Thyroid gland (tissue), 4 donors: ENCODE results near the gene CDHR3. TPM values are rescaled to one million over a fixed set of nuclear protein-coding genes. Genes with fewer than 3 reads are reported as not detected.
"Not testable (repeated sequence)": the region's sequence is repeated elsewhere in the genome, so short reads cannot be mapped to it uniquely, and the experiment has no call there.

Experiments used
- DNase-seq, 2 donors: peaks; one replicate each; pipeline ENCODE4 v3.0.0-alpha.2; 2019
- H3K27ac ChIP-seq, 3 donors: fragments of 200-600 bp; sonication (generic); 1 replicate in 2 of 3; 2 replicates in 1 of 3; pipeline ENCODE4 v1.5.1; 2016 to 2019; ENCODE audit warnings: mild to moderate bottlenecking in 1 of 3, moderate library complexity in 1 of 3
- H3K27me3 ChIP-seq: fragments of 200-600 bp; sonication (generic); one replicate; pipeline ENCODE4 v1.5.1; 2019
- H3K36me3 ChIP-seq, 2 donors: fragments of 200-600 bp; sonication (generic); one replicate each; pipeline ENCODE4 v1.5.1; 2016 to 2019
- H3K4me1 ChIP-seq, 2 donors: fragments of 200-600 bp; sonication (generic); one replicate each; pipeline ENCODE4 v1.5.1; 2017 to 2019
- H3K4me3 ChIP-seq, 3 donors: fragments of 200-600 bp; sonication (generic); replicated peaks in 1 of 3; 1 replicate in 2 of 3; 2 replicates in 1 of 3; pipeline ENCODE4 v1.5.1; 2016; ENCODE audit warnings: mild to moderate bottlenecking in 1 of 3
- H3K9me3 ChIP-seq: fragments of 200-600 bp; sonication (generic); one replicate; pipeline ENCODE4 v1.5.1; 2017
- POLR2A ChIP-seq, 2 donors: fragments of 450-650 bp; IDR thresholded peaks; one replicate each; pipeline ENCODE4 v1.6.1; 2017; ENCODE audit warnings: antibody characterized with exemption in 2 of 2, mild to moderate bottlenecking in 2 of 2, moderate library complexity in 1 of 2
- WGBS, 2 donors: methylation state at CpG; one replicate each; pipeline ENCODE4 v1.1.5; 2017; 5-methylcytosine and 5-hydroxymethylcytosine counted together
- intact Hi-C: fragments of 100-400 bp; cut with DNase I; formaldehyde crosslinking; loops from one replicate; pipeline ENCODE4 v1.15.1; 2023
- total RNA-seq, 4 donors: library from RNA; depleted of rRNA; stranded (reverse); fragments of >200 nt; gene quantifications; one replicate each; pipeline ENCODE4 v1.2.3, GENCODE V29; 2016
- TF ChIP-seq, protein P1 (sequence below), 6 experiments: fragments of 200-600 bp in 3 of 6; fragments of 450-650 bp in 3 of 6; sonication (generic) in 3 of 6; IDR thresholded peaks; one replicate each; pipeline ENCODE4 v1.5.1; 2016 to 2019; ENCODE audit warnings: antibody characterized with exemption in 6 of 6, mild to moderate bottlenecking in 2 of 6, inconsistent platforms in 1 of 6, moderate library complexity in 1 of 6

Gene CDHR3
- total RNA-seq, 4 donors from 2014 or later: 5.8 to 8.6 (median 7.3) TPM

DNA sequence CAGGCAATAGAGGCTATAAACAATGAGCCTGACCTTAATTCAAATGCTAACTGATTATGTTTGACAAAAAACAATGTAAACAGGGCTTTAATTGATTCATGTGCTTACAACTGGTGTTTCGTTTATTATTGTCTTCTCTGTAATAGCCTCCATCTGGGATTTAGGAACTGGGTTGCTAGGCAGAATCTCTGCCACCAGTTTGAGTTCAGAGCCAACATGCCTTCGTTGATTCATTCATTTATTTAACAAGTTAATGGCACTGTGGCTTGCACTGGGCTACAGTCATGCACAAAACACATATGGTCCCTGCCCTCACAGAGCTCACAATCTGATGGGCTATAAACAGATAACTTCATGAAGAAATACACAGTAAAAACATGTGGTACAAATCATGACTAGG, 19.6 kb upstream of the CDHR3 start:
- 92 to 93% methylated on average over 2 of the region's 2 CpGs for WGBS, 2 donors
- intact Hi-C loops: loop anchor here (5.0 to 10.0 kb wide), 2 partner anchors 34 to 221 kb away; no protein-coding TSS in a partner anchor
- TF ChIP-seq, protein P1, sequence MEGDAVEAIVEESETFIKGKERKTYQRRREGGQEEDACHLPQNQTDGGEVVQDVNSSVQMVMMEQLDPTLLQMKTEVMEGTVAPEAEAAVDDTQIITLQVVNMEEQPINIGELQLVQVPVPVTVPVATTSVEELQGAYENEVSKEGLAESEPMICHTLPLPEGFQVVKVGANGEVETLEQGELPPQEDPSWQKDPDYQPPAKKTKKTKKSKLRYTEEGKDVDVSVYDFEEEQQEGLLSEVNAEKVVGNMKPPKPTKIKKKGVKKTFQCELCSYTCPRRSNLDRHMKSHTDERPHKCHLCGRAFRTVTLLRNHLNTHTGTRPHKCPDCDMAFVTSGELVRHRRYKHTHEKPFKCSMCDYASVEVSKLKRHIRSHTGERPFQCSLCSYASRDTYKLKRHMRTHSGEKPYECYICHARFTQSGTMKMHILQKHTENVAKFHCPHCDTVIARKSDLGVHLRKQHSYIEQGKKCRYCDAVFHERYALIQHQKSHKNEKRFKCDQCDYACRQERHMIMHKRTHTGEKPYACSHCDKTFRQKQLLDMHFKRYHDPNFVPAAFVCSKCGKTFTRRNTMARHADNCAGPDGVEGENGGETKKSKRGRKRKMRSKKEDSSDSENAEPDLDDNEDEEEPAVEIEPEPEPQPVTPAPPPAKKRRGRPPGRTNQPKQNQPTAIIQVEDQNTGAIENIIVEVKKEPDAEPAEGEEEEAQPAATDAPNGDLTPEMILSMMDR (IDR thresholded peaks at IDR 0.05): no peak
- TF ChIP-seq POLR2A (IDR thresholded peaks at IDR 0.05): no peak
- DNase-seq: no peak
- no peaks in the 10 kb centered on the region for H3K9me3 ChIP-seq
- H3K36me3 ChIP-seq: no peaks in the 10 kb centered on the region
- no peak overlapping the region for H3K27ac ChIP-seq
- peaks cover 6 to 10% of the 10 kb centered on the region in 2 donors for H3K4me1 ChIP-seq
- no peaks in the 10 kb centered on the region for H3K27me3 ChIP-seq
- H3K4me3 ChIP-seq: no peak overlapping the region

DNA sequence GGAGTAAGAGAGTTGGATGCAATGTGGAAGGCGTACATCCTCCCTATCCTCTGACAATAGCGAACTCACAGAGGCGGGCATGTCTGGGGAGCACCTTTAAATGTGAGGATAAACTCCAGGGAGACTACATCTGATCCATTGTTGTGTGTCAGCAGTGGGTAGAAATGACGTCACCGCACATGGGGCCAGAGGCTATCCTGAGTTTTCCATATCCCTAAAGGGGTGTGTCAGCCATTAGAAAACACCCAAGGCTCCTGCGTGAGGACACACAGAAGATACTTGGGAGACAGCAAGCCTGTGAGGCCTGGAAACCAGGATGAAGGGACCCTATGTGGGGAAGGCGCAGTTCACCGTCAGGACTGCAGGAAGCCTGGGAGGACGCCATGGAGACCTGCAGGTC, 17.2 kb upstream of the CDHR3 start:
- 93% methylated on average over 9 of the region's 9 CpGs for WGBS, 2 donors
- Histone ChIP-seq H3K9me3 (no peaks in the 10 kb centered on the region), H3K4me1 (no peaks in the 10 kb centered on the region), H3K27me3 (no peaks in the 10 kb centered on the region), H3K36me3 (no peaks in the 10 kb centered on the region), H3K27ac (no peak overlapping the region), H3K4me3 (no peak overlapping the region)
- DNase-seq: no peak
- TF ChIP-seq POLR2A (IDR thresholded peaks at IDR 0.05): no peak
- TF ChIP-seq, protein P1 (IDR thresholded peaks at IDR 0.05): no peak
- intact Hi-C loops: loop anchor here (10.0 kb wide), 1 partner anchor 219 kb away; no protein-coding TSS in a partner anchor

DNA sequence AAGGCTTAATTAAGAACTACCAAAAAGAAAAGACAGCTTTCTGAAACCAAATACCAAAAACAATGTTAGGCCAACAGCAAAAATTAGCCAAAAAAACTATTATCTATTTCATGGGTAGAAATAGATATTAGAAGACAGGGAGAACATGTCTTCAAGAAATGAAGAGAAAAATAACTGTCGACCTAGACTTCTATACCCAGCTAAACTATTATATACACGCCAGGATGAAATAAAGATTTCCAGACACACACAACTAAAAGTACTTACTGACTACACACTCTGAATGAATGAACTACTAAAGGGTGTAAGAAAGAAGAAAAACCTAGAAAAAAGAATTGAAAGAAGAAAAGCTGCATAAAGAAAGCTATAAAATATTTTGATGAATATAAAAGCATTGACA, 11.5 kb upstream of the CDHR3 start:
- intact Hi-C loops: no loop called here
- Histone ChIP-seq H3K27ac (no peak overlapping the region), H3K9me3 (no peaks in the 10 kb centered on the region), H3K27me3 (no peaks in the 10 kb centered on the region), H3K4me3 (no peak overlapping the region), H3K36me3 (no peaks in the 10 kb centered on the region), H3K4me1 (no peaks in the 10 kb centered on the region)
- WGBS, 2 donors: 95 to 96% methylated on average over 2 of the region's 2 CpGs
- no peak for TF ChIP-seq POLR2A (IDR thresholded peaks at IDR 0.05)
- TF ChIP-seq, protein P1 (IDR thresholded peaks at IDR 0.05): no peak
- no peak for DNase-seq

DNA sequence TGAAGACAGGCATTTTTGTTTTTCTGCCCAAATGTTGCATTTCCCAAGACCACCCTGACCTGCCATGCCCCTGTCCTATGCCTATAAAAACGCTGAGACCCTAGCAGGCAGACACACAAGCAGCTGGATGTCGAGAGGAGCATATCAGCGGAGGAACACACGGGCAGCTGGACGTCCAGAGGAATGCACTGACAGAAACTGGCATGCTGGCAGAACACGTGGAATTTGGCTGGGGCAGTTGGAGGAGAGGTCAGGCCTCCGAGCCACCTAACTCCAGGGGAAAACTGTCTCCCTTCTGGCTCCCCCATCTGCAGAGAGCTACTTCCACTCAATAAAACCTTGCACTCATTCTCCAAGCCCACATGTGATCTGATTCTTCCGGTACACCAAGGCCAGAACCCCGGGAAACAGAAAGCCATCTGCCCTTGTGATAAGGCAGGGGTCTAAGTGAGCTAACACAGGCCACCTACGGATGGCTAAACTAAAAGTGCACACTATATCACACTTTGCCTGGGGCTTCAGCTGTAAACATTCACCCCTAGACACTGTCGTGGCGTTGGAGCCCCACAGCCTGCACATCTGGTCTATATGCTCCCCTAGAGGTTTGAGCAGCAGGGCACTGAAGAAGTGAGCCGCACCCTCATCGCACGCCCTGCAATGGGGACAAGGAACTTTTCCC, 10.0 kb upstream of the CDHR3 start:
- H3K4me1 ChIP-seq: no peaks in the 10 kb centered on the region
- no peaks in the 10 kb centered on the region for H3K27me3 ChIP-seq
- no peak overlapping the region for H3K4me3 ChIP-seq
- H3K36me3 ChIP-seq: no peaks in the 10 kb centered on the region
- 83 to 85% methylated on average over 15 of the region's 15 CpGs for WGBS, 2 donors
- no peak overlapping the region for H3K27ac ChIP-seq
- intact Hi-C loops: no loop called here
- no peaks in the 10 kb centered on the region for H3K9me3 ChIP-seq
- no peak for TF ChIP-seq POLR2A (IDR thresholded peaks at IDR 0.05)
- TF ChIP-seq, protein P1 (IDR thresholded peaks at IDR 0.05): no peak
- no peak for DNase-seq

DNA sequence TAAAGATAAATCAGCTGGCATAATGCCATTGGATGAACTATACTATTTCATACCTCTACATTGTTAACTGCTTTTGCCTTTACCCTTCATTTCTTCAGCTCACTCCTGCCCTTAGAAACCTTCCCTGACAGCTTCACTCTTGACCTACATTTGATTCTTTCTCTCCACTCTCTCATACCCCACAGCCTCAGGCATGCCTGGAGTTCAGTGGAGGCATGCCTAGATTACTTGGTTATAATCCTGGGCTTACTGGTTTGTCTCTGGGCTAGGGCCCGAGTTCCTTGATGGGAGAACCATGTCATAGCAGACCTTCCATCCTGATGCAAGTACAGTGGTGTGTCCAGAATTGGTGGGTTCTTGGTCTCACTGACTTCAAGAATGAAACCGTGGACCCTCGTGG, 8.4 kb upstream of the CDHR3 start:
- no peak for DNase-seq
- Histone ChIP-seq H3K4me1 (no peaks in the 10 kb centered on the region), H3K36me3 (no peaks in the 10 kb centered on the region), H3K27me3 (no peaks in the 10 kb centered on the region), H3K9me3 (no peaks in the 10 kb centered on the region), H3K4me3 (no peak overlapping the region), H3K27ac (no peak overlapping the region)
- TF ChIP-seq, protein P1 (IDR thresholded peaks at IDR 0.05): no peak
- no peak for TF ChIP-seq POLR2A (IDR thresholded peaks at IDR 0.05)
- 84 to 92% methylated on average over 3 of the region's 3 CpGs for WGBS, 2 donors
- intact Hi-C loops: no loop called here

DNA sequence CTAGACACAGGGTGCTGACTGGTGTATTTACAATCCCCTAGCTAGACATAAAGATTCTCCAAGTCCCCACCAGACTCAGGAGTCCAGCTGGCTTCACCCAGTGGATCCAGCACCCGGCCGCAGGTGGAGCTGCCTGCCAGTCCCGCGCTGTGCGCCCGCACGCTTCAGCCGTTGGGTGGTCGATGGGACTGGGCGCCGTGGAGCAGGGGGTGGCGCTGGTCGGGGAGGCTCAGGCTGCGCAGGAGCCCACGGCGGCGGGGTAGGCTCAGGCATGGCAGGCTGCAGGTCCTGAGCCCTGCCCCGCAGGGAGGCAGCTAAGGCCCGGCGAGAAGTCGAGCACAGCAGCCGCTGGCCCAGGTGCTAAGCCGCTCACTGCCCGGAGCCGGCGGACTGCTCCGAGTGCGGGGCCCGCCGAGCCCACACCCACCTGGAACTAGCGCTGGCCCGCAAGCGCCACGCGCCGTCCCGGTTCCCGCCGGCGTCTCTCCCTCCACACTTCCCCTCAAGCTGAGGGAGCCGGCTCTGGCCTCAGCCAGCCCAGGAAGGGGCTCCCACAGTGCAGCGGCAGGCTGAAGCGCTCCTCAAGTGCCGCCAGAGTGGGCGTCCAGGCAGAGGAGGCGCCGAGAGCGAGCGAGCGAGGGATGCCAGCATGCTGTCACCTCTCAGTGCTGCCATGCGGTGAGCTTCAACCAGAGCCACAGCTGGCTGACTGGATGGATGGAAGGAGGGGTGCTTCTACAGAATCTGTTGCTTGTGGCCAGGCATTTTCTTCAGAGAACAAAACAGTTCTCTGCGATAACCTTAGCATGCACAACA, 7.2 kb upstream of the CDHR3 start:
- H3K36me3 ChIP-seq, H3K27ac ChIP-seq, DNase-seq, intact Hi-C loops, H3K9me3 ChIP-seq, H3K4me1 ChIP-seq, H3K4me3 ChIP-seq, H3K27me3 ChIP-seq: not testable (repeated sequence)
- 89 to 90% methylated on average over 24 to 36 of the region's 52 CpGs for WGBS, 2 donors
